ENCODE results near the gene NUCB1. TPM values are rescaled to one million over a fixed set of nuclear protein-coding genes. Genes with fewer than 3 reads are reported as not detected.
A peak's percentile ranks its signal among the peaks of the same experiment; 100 is the strongest.
"Not testable (repeated sequence)": the region's sequence is repeated elsewhere in the genome, so short reads cannot be mapped to it uniquely, and the experiment has no call there.

The NUCB1 gene
- total RNA-seq, 1 experiment from 2014 or later, result 153 TPM

GRCh38 chr19:48871471-48872181, 28.5 kb upstream of the NUCB1 start:
- POLR2A ChIA-PET, result interaction anchor here (0.7 to 3.3 kb wide), 9 partner anchors 10 to 132 kb away, joined by 3 to 15 read pairs (median 5); partner anchors contain the start of gene NUCB1

GRCh38 chr19:48872182-48872883, 27.8 kb upstream of the NUCB1 start, which contains the start of gene PPP1R15A:
Gene PPP1R15A (plus strand): TSS chr19:48872421. CDS start chr19:48873234, 813 bp downstream.
- ATAC-seq (peak; percentile 73), DNase-seq (ENCODE audit: low spot score) (peak; percentile 99)
- ChIA-PET POLR2A (interaction anchor here (0.5 to 3.3 kb wide), 11 partner anchors 9 to 133 kb away, joined by 3 to 15 read pairs (median 4); partner anchors contain the start of genes FTL and NUCB1), CTCF (interaction anchor here (0.6 to 2.2 kb wide), 10 partner anchors 9 to 227 kb away, joined by 3 to 11 read pairs (median 4); partner anchors contain the start of genes CA11 and HSD17B14)
- Mint-ChIP-seq H3K27ac (peak within 1 kb of the TSS; percentile 100), H3K36me3 (peaks cover 27% of the 10 kb centered on the region), H3K27me3 (ENCODE audit: low read depth) (no peaks in the 10 kb centered on the region), H3K9me3 (no peaks in the 10 kb centered on the region), H3K4me1 (peaks cover 33% of the 10 kb centered on the region), H3K4me3 (peak within 1 kb of the TSS; percentile 100)
- TF ChIP-seq NFYB (CRISPR knock-in tag; conservative IDR thresholded peaks at IDR 0.05; ENCODE audit: low read depth) (no peak), ATF6 (CRISPR knock-in tag; IDR thresholded peaks at IDR 0.05) (no peak), ZNF232 (CRISPR knock-in tag; IDR thresholded peaks at IDR 0.05) (no peak), SMAD4 (CRISPR knock-in tag; IDR thresholded peaks at IDR 0.05) (no peak), GRHL2 (CRISPR knock-in tag; IDR thresholded peaks at IDR 0.05; ENCODE audit: insufficient replicate concordance, severe bottlenecking) (no peak), NR3C1 (CRISPR knock-in tag; conservative IDR thresholded peaks at IDR 0.05; ENCODE audit: low read depth) (no peak), EMX1 (CRISPR knock-in tag; IDR thresholded peaks at IDR 0.05) (no peak), CREB1 (CRISPR knock-in tag; IDR thresholded peaks at IDR 0.05) (no peak), ZNF416 (CRISPR knock-in tag; IDR thresholded peaks at IDR 0.05) (0 out of 2 replicates have a peak, but pooled peaks have one; percentile 16), ZSCAN18 (CRISPR knock-in tag; IDR thresholded peaks at IDR 0.05) (no peak), ZNF281 (CRISPR knock-in tag; IDR thresholded peaks at IDR 0.05) (no peak), AR (CRISPR knock-in tag; IDR thresholded peaks at IDR 0.05) (no peak), MLX (CRISPR knock-in tag; IDR thresholded peaks at IDR 0.05) (no peak), HMGA2 (CRISPR knock-in tag; IDR thresholded peaks at IDR 0.05) (no peak), ATF1 (CRISPR knock-in tag; IDR thresholded peaks at IDR 0.05) (no peak), ZNF671 (CRISPR knock-in tag; IDR thresholded peaks at IDR 0.05) (no peak), NFE2L1 (CRISPR knock-in tag; IDR thresholded peaks at IDR 0.05) (no peak), RORB (CRISPR knock-in tag; IDR thresholded peaks at IDR 0.05) (no peak), ESRRA (CRISPR knock-in tag; IDR thresholded peaks at IDR 0.05; ENCODE audit: borderline replicate concordance) (no peak), CBFB (CRISPR knock-in tag; IDR thresholded peaks at IDR 0.05; ENCODE audit: low read depth) (no peak), JUN (CRISPR knock-in tag; IDR thresholded peaks at IDR 0.05) (no peak)

More at GRCh38 chr19:48871471-48872181, 28.5 kb upstream of the NUCB1 start:
- not testable (repeated sequence) for DNase-seq (ENCODE audit: low spot score); ATAC-seq; H3K27me3 Mint-ChIP-seq (ENCODE audit: low read depth); H3K9me3 Mint-ChIP-seq
- Mint-ChIP-seq H3K27ac (peak overlapping the region; percentile 100), H3K4me1 (peaks cover 39% of the 10 kb centered on the region), H3K36me3 (peaks cover 27% of the 10 kb centered on the region), H3K4me3 (peak overlapping the region; percentile 100)
- CTCF ChIA-PET, result interaction anchor here (0.6 to 2.2 kb wide), 8 partner anchors 10 to 226 kb away, joined by 3 to 11 read pairs (median 4); partner anchors contain the start of genes CA11 and HSD17B14
- peak; percentile 1; the same call in 1 of the 2 replicates for TF ChIP-seq E2F5 (CRISPR knock-in tag; IDR thresholded peaks at IDR 0.05)

All from WTC11 (cell line).